H9 (cell line): ENCODE data around the gene TBCEL. TPM values are rescaled to one million over a fixed set of nuclear protein-coding genes. Genes with fewer than 3 reads are reported as not detected.

Experiments
- DNase-seq: peaks from one replicate; pipeline ENCODE4 v3.0.0-alpha.2; 2017
- H2AFZ ChIP-seq: one replicate; pipeline ENCODE4 v1.6.1; 2013; ENCODE audit warnings: mild to moderate bottlenecking, low read length, control low read depth, moderate library complexity
- H2AK5ac ChIP-seq: 2 replicates; pipeline ENCODE4 v1.6.1; 2013; ENCODE audit warnings: low read length, control low read depth, mixed read lengths; ENCODE audit not compliant: insufficient read length
- H2BK120ac ChIP-seq: one replicate; pipeline ENCODE4 v1.6.1; 2013; ENCODE audit warnings: low read depth, mild to moderate bottlenecking, low read length, control low read depth, inconsistent platforms; ENCODE audit not compliant: poor library complexity, severe bottlenecking
- H2BK12ac ChIP-seq: 2 replicates; pipeline ENCODE4 v1.6.1; 2013; ENCODE audit warnings: low read length, control low read depth, mixed read lengths, low read depth; ENCODE audit not compliant: insufficient read length
- H2BK15ac ChIP-seq: 2 replicates; pipeline ENCODE4 v1.6.1; 2013; ENCODE audit warnings: low read depth, low read length, control low read depth
- H2BK20ac ChIP-seq: one replicate; pipeline ENCODE4 v1.6.1; 2013; ENCODE audit warnings: low read depth, mild to moderate bottlenecking, low read length, control low read depth, inconsistent platforms; ENCODE audit not compliant: poor library complexity, severe bottlenecking
- H2BK5ac ChIP-seq: 2 replicates; pipeline ENCODE4 v1.6.1; 2013; ENCODE audit warnings: low read length, control low read depth, mixed read lengths; ENCODE audit not compliant: insufficient read length
- H3K14ac ChIP-seq: 2 replicates; pipeline ENCODE4 v1.6.1; 2013; ENCODE audit warnings: low read length, control low read depth; ENCODE audit not compliant: insufficient read depth
- H3K18ac ChIP-seq: 2 replicates; pipeline ENCODE4 v1.6.1; 2013; ENCODE audit warnings: low read depth, mild to moderate bottlenecking, mixed read lengths, low read length, control low read depth; ENCODE audit not compliant: insufficient read length
- H3K23ac ChIP-seq: 2 replicates; pipeline ENCODE4 v1.6.1; 2013; ENCODE audit warnings: low read length, control low read depth, mixed read lengths, low read depth; ENCODE audit not compliant: insufficient read length
- H3K23me2 ChIP-seq: 2 replicates; pipeline ENCODE4 v1.6.1; 2013; ENCODE audit warnings: low read depth, mild to moderate bottlenecking, mixed read lengths, low read length, control low read depth; ENCODE audit not compliant: insufficient read length, poor library complexity, severe bottlenecking
- H3K27ac ChIP-seq: 2 replicates; pipeline ENCODE4 v1.5.1; 2013; ENCODE audit warnings: low read length, control low read depth, mixed read lengths, low read depth; ENCODE audit not compliant: insufficient read length
- H3K27me3 ChIP-seq: 2 replicates; pipeline ENCODE4 v1.6.1; 2013; ENCODE audit warnings: low read length, control low read depth, inconsistent platforms; ENCODE audit not compliant: insufficient read depth
- H3K4ac ChIP-seq: 2 replicates; pipeline ENCODE4 v1.6.1; 2013; ENCODE audit warnings: low read depth, mild to moderate bottlenecking, control low read depth, inconsistent platforms, low read length, moderate library complexity
- H3K4me1 ChIP-seq: 2 replicates; pipeline ENCODE4 v1.6.1; 2013; ENCODE audit warnings: low read length, control low read depth, inconsistent platforms; ENCODE audit not compliant: insufficient read depth
- H3K4me2 ChIP-seq: 2 replicates; pipeline ENCODE4 v1.6.1; 2013; ENCODE audit warnings: low read length, control low read depth, mixed read lengths; ENCODE audit not compliant: insufficient read length, insufficient read depth
- H3K56ac ChIP-seq: 2 replicates; pipeline ENCODE4 v1.6.1; 2013; ENCODE audit warnings: low read depth, mild to moderate bottlenecking, mixed read lengths, low read length, control low read depth; ENCODE audit not compliant: insufficient read length
- H3K79me1 ChIP-seq: 2 replicates; pipeline ENCODE4 v1.6.1; 2013; ENCODE audit warnings: low read depth, mild to moderate bottlenecking, moderate library complexity, low read length, control low read depth, inconsistent platforms; ENCODE audit not compliant: insufficient read depth, poor library complexity, severe bottlenecking
- H3K79me2 ChIP-seq: 2 replicates; pipeline ENCODE4 v1.6.1; 2013; ENCODE audit warnings: low read length, control low read depth, inconsistent platforms; ENCODE audit not compliant: insufficient read depth
- H3K9ac ChIP-seq: 2 replicates; pipeline ENCODE4 v1.6.1; 2013; ENCODE audit warnings: low read length, control low read depth, mixed read lengths; ENCODE audit not compliant: insufficient read length; ENCODE audit errors: extremely low read depth
- H3K9me3 ChIP-seq: one replicate; pipeline ENCODE4 v1.6.1; 2013; ENCODE audit warnings: low read depth, low read length, inconsistent platforms; ENCODE audit not compliant: control insufficient read depth
- H3T11ph ChIP-seq: one replicate; pipeline ENCODE4 v1.6.1; 2013; ENCODE audit warnings: mild to moderate bottlenecking, low read length, control low read depth, inconsistent platforms
- H4K20me1 ChIP-seq: one replicate; pipeline ENCODE4 v1.6.1; 2013; ENCODE audit not compliant: control insufficient read depth, insufficient read length, insufficient read depth
- H4K5ac ChIP-seq: 2 replicates; pipeline ENCODE4 v1.6.1; 2013; ENCODE audit warnings: low read depth, mild to moderate bottlenecking, mixed read lengths, low read length, control low read depth; ENCODE audit not compliant: insufficient read length
- H4K8ac ChIP-seq: replicated peaks from 2 replicates; pipeline ENCODE4 v1.6.1; 2013; ENCODE audit warnings: low read length, control low read depth, mixed read lengths, low read depth; ENCODE audit not compliant: insufficient read length
- H4K91ac ChIP-seq: 2 replicates; pipeline ENCODE4 v1.6.1; 2013; ENCODE audit warnings: low read depth, mild to moderate bottlenecking, moderate library complexity, mixed read lengths, low read length, control low read depth; ENCODE audit not compliant: insufficient read length
- H3K27ac Mint-ChIP-seq, 3 experiments: 2 replicates in 2 of 3; 3 replicates in 1 of 3; pipeline ENCODE4 v1.8.0; 2020 to 2021; ENCODE audit warnings: mixed read lengths in 3 of 3, mild to moderate bottlenecking in 1 of 3, moderate library complexity in 1 of 3
- H3K27me3 Mint-ChIP-seq: 2 replicates; pipeline ENCODE4 v1.8.0; 2021; ENCODE audit warnings: low read depth, mild to moderate bottlenecking, moderate library complexity, mixed read lengths
- H3K36me3 Mint-ChIP-seq, 3 experiments: 2 replicates in 2 of 3; 3 replicates in 1 of 3; pipeline ENCODE4 v1.8.0; 2020 to 2021; ENCODE audit warnings: low read depth in 3 of 3, mixed read lengths in 3 of 3; ENCODE audit not compliant: insufficient read depth in 1 of 3
- H3K4me1 Mint-ChIP-seq, 2 experiments: 2 replicates each; pipeline ENCODE4 v1.8.0; 2020; ENCODE audit warnings: mixed read lengths in 2 of 2
- H3K4me3 Mint-ChIP-seq, 2 experiments: 2 replicates in 1 of 2; 3 replicates in 1 of 2; pipeline ENCODE4 v1.8.0; 2020 to 2021; ENCODE audit warnings: mild to moderate bottlenecking in 2 of 2, mixed read lengths in 2 of 2, moderate library complexity in 1 of 2
- H3K9me3 Mint-ChIP-seq, 2 experiments: 2 replicates in 1 of 2; 3 replicates in 1 of 2; pipeline ENCODE4 v1.8.0; 2020; ENCODE audit warnings: mild to moderate bottlenecking in 2 of 2, mixed read lengths in 2 of 2, moderate library complexity in 1 of 2
- CTCF ChIP-seq: fragments of 200-600 bp; sonication (generic); conservative IDR thresholded peaks from 3 replicates; pipeline ENCODE4 v1.8.0; 2021; ENCODE audit warnings: antibody characterized with exemption, mild to moderate bottlenecking
- WGBS: extraction: QIAGEN DNeasy Blood & Tissue Kit; methylation state at CpG from one replicate; pipeline ENCODE4 v1.1.7; 2013; ENCODE audit warnings: missing lambda C conversion rate, low lambda C conversion rate, mixed read lengths; ENCODE audit not compliant: insufficient read length; ENCODE audit errors: extremely low coverage; 5-methylcytosine and 5-hydroxymethylcytosine counted together
- long read RNA-seq: library from polyadenylated mRNA; unstranded; transcript quantifications from one replicate; pipeline ENCODE4 v2.0.0, GENCODE V29; 2020
- total RNA-seq: library from RNA; stranded (reverse); gene quantifications from 2 replicates; pipeline ENCODE4 v1.2.1, GENCODE V29; 2021

Gene TBCEL, protein sequence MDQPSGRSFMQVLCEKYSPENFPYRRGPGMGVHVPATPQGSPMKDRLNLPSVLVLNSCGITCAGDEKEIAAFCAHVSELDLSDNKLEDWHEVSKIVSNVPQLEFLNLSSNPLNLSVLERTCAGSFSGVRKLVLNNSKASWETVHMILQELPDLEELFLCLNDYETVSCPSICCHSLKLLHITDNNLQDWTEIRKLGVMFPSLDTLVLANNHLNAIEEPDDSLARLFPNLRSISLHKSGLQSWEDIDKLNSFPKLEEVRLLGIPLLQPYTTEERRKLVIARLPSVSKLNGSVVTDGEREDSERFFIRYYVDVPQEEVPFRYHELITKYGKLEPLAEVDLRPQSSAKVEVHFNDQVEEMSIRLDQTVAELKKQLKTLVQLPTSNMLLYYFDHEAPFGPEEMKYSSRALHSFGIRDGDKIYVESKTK
- 15.2 and 17.3 TPM in 2 replicates for total RNA-seq
- long read RNA-seq, partial matches to known transcripts: 2 of 4 reads
- long read RNA-seq, other reads (novel, unspliced or antisense): 1 of 4 reads

GRCh38 chr11:121023848-121024751, at the start of gene TBCEL:
TSS of gene TBCEL (plus strand) at chr11:121024102. CDS start at chr11:121045691, 21,589 bp downstream.
- no CpG with 5 or more reads among the region's 54 CpGs for WGBS

More at GRCh38 chr11:121023848-121024751, at the start of gene TBCEL:
- H2BK5ac ChIP-seq: no peak within 1 kb of the TSS
- no peak within 1 kb of the TSS for H2AFZ ChIP-seq
- H3K4me1 ChIP-seq: 0 out of 2 replicates have a peak, but pooled peaks cover 3% of the 10 kb centered on the region
- DNase-seq: peak; percentile 95
- peak within 1 kb of the TSS in 2 of 3 experiments; percentile 78 to 85; a peak in 5 of 7 replicates for H3K27ac Mint-ChIP-seq
- no peak within 1 kb of the TSS for H3K27ac ChIP-seq
- peaks cover 15 to 20% of the 10 kb centered on the region in 2 experiments for H3K4me1 Mint-ChIP-seq
- no peak within 1 kb of the TSS for H3T11ph ChIP-seq
- H2BK20ac ChIP-seq: no peak within 1 kb of the TSS
- H3K27me3 Mint-ChIP-seq: no peaks in the 10 kb centered on the region
- H3K9ac ChIP-seq: peak within 1 kb of the TSS; percentile 82
- H2BK12ac ChIP-seq: no peak within 1 kb of the TSS
- no peak within 1 kb of the TSS for H2BK15ac ChIP-seq
- no peak within 1 kb of the TSS for H2AK5ac ChIP-seq
- H3K9me3 ChIP-seq: no peaks in the 10 kb centered on the region
- no peak within 1 kb of the TSS for H3K23ac ChIP-seq
- H4K20me1 ChIP-seq: no peaks in the 10 kb centered on the region
- peaks cover 4% of the 10 kb centered on the region; the same call in 1 of the 2 replicates for H3K79me2 ChIP-seq
- H2BK120ac ChIP-seq: no peak within 1 kb of the TSS
- H3K79me1 ChIP-seq: no peaks in the 10 kb centered on the region
- H3K56ac ChIP-seq: no peak within 1 kb of the TSS
- TF ChIP-seq CTCF: no peak
- no peaks in the 10 kb centered on the region for H3K27me3 ChIP-seq
- no peaks in the 10 kb centered on the region; a peak in 1 of 5 replicates for H3K9me3 Mint-ChIP-seq
- no peak within 1 kb of the TSS for H3K4ac ChIP-seq
- peak within 1 kb of the TSS; percentile 89 for H3K4me2 ChIP-seq
- H4K91ac ChIP-seq: no peak within 1 kb of the TSS
- H3K14ac ChIP-seq: peak within 1 kb of the TSS; percentile 85
- H3K23me2 ChIP-seq: peaks cover 4% of the 10 kb centered on the region
- no peak within 1 kb of the TSS for H4K5ac ChIP-seq
- H3K4me3 Mint-ChIP-seq: peak within 1 kb of the TSS; percentile 78 to 81
- H4K8ac ChIP-seq: no peak within 1 kb of the TSS
- H3K36me3 Mint-ChIP-seq: no peaks in the 10 kb centered on the region
- peak within 1 kb of the TSS; percentile 81 for H3K18ac ChIP-seq
